Stimulated activated CD4-positive, alpha-beta T cell treated with anti-CD3 and anti-CD28 coated beads, Interleukin-4, amount 100 ng/mL, for 24 hours (primary cell): ENCODE data around the gene RBM23.
"Not testable (repeated sequence)": the region's sequence is repeated elsewhere in the genome, so short reads cannot be mapped to it uniquely, and the experiment has no call there.

Experiments
- DNase-seq: peaks from one replicate; pipeline ENCODE4 v3.0.0-alpha.2; 2020

Gene RBM23

DNA sequence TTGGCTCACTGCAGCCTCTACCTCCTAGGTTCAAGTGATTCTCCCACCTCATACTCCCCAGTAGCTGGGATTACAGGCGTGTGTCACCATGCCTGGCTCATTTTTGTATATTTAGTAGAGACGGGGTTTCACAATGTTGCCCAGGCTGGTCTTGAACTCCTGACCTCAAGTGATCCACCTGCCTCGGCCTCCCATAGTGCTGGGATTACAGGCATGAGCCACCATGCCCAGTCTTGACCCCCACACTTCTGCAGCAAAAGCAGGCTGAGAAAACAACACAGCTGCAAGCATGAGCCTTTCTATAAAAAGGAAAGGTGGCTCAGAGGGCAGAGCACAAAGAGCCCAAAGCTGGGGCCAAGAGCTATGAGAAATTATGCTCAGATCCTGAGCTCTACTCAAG is 58.6 kb downstream of the RBM23 start:
- not testable (repeated sequence) for DNase-seq

DNA sequence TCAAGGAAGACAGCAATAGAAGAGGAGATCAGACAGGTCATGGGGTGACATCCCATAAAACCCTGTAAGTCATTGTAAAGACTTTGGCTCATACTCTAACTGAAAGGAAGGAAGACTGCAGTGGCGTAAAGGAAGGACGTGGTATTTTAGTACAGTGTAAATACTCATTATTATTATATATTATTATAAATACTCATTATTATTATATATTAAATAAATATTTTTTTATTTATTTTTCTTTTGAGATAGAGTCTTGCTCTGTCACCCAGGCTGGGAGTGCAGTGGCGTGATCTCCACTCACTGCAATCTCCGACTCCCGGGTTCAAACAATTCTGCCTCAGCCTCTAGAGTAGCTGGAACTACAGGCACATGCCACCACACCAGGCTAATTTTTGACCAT is 62.5 kb downstream of the RBM23 start:
- no peak for DNase-seq

DNA sequence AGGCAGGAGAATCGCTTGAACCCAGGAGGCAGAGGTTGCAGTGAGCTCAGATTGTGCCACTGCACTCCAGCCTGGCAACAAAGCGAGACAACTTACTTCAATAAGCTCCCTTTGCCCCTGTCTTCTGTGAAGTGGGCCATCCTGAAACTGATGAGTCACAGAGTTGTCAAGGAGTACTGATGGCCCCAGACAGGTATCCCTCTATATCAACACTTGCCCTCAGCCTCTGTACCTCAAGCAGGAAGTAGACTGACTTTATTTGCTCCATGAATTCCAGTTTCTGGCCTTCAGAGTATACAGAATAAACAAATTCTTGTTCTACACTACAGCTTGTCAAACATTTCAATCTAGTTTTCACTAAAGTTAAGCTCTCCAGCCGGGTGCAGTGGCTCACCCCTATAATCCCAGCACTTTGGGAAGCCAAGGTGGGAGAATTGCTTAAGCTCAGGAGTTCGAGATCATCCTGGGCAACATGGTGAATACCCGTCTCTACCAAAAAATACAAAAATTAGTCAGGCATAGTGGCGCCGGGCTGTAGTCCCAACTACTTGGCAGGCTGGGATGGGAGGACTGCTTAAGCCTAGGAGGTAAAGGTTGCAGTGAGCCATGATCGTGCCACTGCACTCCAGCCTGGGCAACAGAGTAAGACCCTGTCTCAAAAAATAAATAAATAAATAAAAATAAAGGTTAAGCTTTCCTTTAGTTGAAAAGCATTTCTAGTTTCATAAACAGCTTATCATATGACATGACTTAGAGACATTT is 63.8 kb downstream of the RBM23 start:
- no peak for DNase-seq

DNA sequence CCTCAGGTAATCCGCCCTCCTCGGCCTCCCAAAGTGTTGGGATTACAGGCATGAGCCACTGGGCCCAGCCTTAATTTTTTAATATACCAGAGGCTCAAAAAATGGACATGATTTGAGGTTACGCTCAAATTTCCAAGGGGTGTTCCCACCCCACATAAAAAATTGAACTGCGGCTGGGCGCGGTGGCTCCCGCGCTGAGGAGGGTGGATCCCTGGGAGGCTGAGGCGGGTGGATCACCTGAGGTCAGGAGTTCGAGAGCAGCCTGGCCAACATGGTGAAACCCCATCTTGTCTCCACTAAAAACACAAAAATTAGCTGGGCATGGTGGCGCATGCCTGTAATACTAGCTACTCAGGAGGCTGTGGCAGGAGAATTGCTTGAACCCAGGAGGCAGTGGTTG is 64.7 kb downstream of the RBM23 start:
- DNase-seq = not testable (repeated sequence)

DNA sequence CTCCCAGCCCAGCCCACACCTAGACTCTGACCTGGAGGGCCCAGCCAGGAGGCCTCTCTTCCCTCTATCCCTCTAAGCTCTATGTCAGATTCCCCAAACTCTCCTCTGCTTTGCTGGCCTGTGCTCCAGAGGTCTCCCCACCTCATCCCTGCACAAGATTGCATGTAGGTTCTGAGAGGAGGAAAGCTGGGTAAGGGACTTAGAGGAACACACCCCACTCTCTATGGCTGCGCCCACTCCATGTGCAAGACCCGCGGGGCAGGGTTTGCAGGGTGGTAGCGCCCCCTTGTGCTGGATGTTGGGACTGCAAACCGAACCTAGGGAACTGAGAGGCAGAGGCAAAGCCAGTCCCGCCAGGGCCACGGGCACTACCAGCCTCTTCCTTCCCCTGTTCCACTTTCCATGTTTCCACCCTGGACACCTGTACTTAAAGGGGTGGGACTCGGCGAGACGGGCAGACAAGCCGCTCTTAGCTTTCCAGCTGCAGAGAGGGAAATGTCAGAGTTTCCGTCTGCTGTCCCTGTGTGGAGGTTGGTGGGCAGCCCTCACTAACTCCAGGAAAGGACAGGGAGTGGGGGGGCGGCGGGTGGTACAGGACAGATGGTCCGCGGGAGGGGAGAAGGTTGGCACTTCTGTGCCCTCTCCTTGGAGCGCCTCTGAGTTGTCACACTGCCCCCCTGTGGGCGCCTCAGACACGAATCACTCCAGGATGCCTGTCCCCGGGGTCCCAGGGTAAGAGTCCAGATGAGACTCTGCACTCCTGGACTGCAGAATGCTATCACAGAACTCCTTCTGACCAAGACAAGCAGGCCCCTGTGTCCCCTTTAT is 65.8 kb downstream of the RBM23 start:
- peak; percentile 93 for DNase-seq

DNA sequence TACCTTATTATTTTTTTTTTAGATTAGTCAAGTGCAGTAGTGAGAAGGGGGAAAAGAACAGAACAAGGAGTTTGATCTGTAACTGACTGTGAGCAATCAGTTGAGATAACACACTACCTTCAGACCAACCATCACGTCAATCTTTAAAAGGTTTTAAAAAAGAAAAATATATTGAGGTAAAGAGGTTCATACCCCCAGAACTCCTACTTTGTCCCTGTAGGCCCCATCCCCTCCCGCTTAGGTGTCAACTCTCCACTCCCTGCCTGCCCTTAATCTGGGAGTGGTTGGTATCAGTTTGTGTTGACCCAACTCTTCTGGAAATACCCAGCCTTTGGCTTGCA is 66.4 kb downstream of the RBM23 start:
- DNase-seq = no peak

DNA sequence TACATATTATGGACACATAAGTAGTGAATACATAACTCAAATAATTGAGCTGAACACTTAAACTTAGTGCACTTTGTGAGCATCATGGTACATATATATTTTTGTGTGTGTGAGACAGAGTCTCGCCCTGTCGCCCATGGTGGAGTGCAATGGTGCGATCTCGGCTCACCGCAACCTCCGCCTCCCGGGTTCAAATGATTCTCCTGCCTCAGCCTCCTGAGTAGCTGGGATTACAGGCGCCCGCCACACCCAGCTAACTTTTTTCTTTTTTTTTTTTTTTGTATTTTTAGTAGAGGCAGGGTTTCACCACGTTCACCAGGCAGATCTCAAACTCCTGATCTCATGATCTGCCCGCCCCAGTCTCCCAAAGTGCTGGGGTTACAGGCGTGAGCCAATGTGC is 66.8 kb downstream of the RBM23 start:
- not testable (repeated sequence) for DNase-seq

DNA sequence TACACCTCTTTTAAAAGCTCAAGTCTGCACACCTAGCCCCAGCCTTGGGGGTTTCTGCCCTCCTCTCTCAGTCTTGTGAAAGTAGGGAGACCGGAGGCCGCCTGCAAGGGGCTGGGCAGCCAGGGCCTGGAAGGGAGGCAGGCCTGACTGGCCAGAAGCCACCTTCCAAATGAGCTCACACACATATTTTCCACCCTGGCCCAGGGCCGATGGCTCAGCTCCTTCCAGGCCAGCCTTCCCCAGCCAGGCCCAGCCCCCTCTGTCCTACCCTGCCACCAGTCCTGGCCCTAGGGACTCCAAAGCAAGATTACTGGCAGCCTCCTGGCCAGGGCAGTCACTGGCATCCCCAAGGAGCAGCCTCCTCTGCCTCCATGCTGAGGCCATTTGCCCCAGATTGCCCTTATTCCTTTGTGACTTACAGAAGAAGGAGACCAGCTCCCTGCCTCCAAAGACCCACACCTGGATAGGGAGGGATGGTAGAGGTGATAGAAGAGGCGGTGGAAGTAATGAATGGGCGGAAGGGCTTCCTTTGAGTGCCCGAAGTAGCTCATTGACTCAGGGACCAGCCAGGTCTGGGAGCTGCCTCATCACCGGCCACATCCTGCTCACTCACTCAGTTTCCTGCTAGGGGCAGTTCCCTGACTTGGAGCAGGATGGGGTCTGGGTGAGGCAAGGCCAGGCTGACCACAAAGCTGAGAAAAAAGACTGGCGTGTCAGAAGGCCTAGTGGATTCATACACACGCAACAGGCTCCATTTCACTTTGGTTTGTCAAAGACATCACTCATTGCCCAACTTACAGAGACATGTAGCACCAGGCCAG is 67.8 kb downstream of the RBM23 start:
- no peak for DNase-seq

DNA sequence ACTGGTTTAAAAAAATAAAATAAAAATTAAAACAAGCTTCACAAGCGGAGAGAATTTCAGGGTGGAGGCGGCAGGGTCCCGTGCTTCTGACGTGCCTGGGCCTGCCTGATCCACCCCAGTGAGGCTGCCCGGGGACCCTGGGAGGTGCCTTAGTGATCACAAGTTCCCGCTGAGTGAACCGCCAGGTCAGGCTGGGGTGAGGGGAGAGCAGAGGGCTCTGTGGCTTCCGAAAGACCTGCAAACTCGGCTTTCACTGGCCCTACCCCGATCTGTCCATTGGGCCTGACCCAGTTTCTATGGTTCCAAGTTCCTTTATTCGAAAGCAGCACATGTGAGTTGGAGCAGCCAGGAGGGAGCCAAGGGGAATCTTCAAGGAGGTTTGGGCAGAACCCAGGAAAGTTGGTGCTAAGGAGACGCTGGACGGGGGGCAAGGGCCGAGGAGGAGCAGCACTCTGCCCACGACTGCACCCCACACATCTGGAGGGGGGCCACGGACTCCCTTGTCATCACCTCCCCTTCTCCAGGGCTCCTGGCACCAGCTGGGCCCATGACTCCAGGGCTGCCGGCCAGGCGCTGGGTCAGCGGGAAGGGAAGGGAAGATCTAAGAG is 69.6 kb downstream of the RBM23 start:
- no peak for DNase-seq

DNA sequence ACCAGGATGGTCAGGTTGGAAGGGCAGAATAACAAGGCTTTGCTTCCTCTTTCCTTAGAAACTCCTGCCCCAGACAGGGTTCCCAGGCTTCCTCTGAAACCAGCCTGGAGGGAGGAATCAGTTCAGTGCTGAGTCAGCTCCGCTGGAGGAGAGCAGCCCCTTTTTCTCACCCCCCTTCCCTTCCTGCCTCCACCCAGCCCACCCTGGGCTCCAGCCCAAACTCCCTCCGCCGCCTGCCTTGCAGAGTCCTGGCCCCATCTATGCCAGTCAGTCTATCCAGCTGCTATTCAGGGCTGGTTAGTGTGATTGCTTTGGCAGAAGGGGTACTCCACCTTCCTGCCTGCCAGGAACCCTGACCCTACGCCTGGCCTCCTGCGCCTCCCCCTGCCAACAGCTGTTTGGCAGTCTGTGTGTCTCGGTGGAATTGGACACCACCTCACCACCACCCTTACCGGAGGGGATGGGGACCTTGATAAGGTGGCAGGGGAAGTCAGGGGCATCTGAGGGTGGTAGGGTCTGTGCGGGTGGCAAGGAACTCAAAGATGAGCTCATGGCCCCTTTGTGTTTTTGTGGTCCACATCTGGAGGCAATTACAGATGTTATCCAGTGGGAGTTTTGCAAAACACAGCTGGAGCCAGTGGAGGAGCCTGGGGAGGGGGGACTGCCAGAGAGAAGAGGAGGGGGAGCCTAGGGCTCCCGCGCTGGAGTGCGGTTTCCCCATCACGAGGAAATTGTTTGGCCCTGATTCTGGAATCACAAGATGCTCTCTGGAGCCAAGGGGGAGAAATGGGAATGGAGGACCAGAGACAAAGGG is 70.4 kb downstream of the RBM23 start:
- no peak for DNase-seq

DNA sequence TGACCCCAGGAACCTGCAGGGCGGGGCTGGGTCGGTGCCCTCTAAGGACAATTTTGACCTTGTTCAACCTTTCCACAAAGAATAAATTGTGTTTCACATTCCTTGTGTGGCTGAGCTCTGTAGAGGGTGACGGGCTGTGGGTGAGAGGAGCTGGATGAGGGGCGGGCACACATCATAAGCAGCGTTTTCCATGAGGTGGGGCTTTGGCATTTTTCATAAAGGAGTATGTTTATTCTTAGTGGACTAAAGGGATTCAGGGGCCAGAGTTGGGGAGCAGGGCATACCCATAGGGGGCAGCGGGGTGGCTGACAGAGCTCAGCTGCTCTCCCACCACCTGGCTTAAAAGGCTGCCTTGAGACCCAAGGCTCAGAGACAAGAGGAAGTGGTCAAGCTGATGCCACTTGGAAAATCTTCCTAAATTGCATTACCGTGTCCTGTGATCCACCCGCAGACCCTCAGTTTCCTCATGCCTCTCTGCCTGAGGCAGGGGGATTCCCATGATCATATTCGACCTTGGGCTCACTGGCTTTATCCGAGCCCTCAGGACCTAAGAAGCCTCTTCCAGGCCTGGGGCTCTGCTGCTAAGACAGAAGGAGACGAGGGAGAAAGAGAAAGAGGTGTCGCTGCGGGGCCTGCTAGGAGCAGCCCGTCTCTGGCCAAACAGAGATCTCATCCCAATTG is 71.1 kb downstream of the RBM23 start:
- no peak for DNase-seq

DNA sequence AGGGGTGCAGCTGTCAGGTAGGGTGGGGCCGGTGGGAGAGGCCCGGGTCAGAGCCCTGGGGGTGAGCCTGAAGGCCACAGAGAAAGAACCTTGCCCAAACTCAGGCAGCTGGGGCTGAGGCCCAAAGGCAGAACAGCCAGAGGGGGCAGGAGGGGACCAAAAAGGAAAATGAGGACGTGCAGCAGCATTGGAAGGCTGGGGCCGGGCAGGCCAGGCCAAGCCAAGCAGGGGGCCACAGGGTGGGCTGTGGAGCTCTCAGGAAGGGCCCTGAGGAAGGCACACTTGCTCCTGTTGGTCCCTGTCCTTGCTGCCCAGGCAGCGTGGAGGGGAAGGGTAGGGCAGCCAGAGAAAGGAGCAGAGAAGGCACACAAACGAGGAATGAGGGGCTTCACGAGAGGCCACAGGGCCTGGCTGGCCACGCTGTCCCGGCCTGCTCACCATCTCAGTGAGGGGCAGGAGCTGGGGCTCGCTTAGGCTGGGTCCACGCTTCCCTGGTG is 72.1 kb downstream of the RBM23 start:
- no peak for DNase-seq

DNA sequence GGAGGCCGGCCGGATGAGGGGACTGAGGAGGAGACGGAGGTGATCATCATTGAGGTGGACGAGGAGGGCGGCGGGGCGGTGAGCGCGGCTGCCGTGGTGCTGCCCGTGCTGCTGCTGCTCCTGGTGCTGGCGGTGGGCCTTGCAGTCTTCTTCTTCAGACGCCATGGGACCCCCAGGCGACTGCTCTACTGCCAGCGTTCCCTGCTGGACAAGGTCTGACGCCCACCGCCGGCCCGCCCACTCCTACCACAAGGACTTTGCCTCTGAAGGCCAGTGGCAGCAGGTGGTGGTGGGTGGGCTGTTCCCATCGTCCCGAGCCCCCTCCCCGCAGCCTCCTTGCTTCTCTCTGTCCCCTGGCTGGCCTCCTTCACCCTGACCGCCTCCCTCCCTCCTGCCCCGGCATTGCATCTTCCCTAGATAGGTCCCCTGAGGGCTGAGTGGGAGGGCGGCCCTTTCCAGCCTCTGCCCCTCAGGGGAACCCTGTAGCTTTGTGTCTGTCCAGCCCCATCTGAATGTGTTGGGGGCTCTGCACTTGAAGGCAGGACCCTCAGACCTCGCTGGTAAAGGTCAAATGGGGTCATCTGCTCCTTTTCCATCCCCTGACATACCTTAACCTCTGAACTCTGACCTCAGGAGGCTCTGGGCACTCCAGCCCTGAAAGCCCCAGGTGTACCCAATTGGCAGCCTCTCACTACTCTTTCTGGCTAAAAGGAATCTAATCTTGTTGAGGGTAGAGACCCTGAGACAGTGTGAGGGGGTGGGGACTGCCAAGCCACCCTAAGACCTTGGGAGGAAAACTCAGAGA is 72.9 kb downstream of the RBM23 start:
- no peak for DNase-seq

DNA sequence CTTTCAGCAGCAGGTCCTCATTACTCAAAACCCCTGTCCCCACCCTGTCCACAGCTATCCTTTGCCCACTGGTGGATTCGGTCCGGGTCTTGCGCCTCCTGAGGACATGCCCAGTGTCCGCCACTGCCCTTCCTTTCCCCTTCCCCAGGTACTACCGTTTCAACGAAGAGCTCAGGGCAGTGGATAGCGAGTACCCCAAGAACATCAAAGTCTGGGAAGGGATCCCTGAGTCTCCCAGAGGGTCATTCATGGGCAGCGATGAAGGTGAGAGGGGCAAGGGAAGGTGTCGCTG is 73.9 kb downstream of the RBM23 start:
- no peak for DNase-seq

DNA sequence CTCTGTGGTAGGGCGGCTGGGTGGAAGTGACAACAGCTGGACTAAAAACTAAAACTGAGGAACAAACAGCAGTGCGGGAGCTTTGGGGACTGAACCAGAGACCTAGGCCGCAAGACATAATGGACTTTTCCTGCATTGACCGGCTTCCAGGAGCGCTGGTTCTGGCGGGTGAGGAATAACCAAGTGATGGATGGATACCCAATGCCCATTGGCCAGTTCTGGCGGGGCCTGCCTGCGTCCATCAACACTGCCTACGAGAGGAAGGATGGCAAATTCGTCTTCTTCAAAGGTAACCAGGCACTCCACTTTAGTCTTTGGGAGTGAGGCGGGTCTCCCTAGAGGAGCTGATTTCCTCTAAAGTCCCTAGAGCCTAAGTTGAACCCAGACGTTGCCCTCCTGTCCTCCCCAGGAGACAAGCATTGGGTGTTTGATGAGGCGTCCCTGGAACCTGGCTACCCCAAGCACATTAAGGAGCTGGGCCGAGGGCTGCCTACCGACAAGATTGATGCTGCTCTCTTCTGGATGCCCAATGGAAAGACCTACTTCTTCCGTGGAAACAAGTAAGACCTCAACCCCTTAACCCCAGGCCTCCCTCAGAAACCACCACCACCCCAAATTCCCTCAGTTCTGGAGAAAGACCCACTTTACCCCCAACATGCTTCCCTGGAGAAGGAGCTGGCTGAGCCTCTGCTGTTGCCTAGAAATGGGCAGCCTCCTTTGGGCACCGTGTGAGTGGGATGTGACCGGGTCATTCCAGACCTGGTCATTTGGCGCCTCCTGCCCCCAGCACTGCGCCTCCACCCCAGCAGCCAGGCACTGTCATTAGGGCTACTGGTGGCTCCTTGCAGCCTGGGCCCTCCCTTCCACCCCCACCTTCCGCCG is 74.5 kb downstream of the RBM23 start:
- no peak for DNase-seq
